GM13976 (cell line): ENCODE results near the gene TMC7.

Source experiments
- DNase-seq: peaks from one replicate; pipeline ENCODE4 v3.0.0; 2012; ENCODE audit warnings: low spot score
- CTCF ChIP-seq: IDR thresholded peaks from 2 replicates; pipeline ENCODE4 v1.5.1; 2012; ENCODE audit warnings: borderline replicate concordance, mild to moderate bottlenecking; ENCODE audit not compliant: insufficient read depth; ENCODE audit errors: extremely low read depth, missing control alignments, control extremely low read depth
- in situ Hi-C: fragments of 300-500 bp; cut with MboI; formaldehyde crosslinking; loops from one replicate; pipeline ENCODE4 v1.12.0; 2022; ENCODE audit warnings: low sequenced_read_pairs, mixed read lengths, inconsistent platforms; ENCODE audit not compliant: unreplicated experiment

TMC7 gene

GRCh38 chr16:19084139-19084538 is 100.4 kb downstream of the TMC7 start:
- in situ Hi-C loops = loop anchor here (5.0 kb wide), 1 partner anchor 293 kb away; no protein-coding TSS in a partner anchor
- no peak for TF ChIP-seq CTCF
- no peak for DNase-seq

GRCh38 chr16:19084879-19085278 is 101.1 kb downstream of the TMC7 start:
- no peak for DNase-seq
- in situ Hi-C loops = loop anchor here (5.0 kb wide), 2 partner anchors 92 to 292 kb away; no protein-coding TSS in a partner anchor
- no peak for TF ChIP-seq CTCF

DNA sequence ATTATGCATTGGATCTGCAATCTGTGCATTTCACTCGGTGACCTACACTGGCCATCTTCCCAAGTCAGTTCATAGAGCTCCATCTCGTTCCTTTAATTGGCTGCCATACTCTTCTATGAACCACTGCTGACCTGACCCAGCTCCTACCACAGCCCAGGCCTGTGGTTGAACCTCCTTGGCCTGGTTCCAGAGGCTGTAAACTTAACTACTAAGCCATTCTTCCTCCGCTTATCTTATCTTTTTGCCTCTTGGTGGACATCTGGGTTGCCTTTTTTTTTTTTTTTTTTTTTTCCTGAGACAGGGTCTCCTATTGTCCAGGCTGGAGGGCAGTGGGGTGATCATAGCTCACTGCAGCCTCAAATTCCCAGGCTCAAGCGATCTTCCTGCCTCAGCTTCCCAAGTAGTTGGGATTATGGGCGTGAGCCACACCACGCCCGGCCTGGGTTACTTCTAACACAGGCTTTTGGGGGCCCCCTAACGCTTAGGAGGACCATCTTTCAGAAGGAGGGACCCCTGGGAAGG is 102.0 kb downstream of the TMC7 start:
- in situ Hi-C loops = loop anchor here (5.0 kb wide), 1 partner anchor 92 kb away; no protein-coding TSS in a partner anchor

DNA sequence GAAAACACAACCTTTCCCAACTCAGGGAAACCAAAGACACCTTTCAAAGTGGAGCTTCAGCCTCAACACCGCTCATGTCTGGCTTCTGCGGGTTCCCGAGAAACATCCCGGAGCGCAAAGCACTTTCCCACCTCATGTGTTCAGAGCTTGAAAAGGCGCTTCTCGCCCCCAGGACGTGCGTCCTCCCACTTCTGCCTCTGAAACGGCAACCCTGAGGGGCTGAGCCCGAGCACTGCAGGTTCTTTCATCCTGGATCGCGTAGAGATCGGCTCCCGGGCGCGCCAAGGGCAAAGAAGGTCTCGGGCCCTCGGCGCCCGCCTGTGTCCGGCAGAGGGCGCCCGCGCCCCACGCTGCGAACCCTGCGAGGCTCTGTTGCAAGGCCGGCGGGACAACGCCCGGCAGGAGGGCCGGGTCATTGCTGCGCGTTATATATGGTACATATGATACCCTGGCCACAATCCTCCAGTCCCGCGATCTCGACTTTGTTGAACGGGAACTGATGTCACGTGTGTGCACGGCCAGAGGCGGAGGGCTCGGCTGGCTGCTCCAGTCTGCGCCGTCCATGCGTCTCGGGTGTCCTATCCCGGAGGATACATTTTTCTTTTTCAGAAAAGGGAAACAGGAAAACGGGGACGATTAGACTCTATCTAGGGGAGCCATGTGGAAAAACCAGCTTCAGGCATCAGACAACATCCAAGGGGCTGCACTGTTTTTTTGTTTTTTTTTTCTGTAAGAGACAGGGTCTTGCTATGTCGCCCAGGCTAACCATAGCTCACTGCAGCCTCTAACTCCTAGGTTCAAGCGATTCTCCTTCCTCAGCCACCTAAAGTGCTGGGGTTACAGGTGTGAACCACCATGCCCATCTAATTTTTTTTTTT is 102.8 kb downstream of the TMC7 start:
- in situ Hi-C loops = loop anchor here (5.0 kb wide), 1 partner anchor 91 kb away; no protein-coding TSS in a partner anchor
- DNase-seq = peak; percentile 89
- peak; percentile 92 for TF ChIP-seq CTCF

More for the DNA sequence above, 102.0 kb downstream of the TMC7 start:
- no peak for TF ChIP-seq CTCF
- DNase-seq = no peak

GRCh38 chr16:19088341-19088916 is 104.7 kb downstream of the TMC7 start:
- no peak for TF ChIP-seq CTCF
- in situ Hi-C loops = loop anchor here (5.0 kb wide), 1 partner anchor 89 kb away; no protein-coding TSS in a partner anchor
- DNase-seq = no peak

DNA sequence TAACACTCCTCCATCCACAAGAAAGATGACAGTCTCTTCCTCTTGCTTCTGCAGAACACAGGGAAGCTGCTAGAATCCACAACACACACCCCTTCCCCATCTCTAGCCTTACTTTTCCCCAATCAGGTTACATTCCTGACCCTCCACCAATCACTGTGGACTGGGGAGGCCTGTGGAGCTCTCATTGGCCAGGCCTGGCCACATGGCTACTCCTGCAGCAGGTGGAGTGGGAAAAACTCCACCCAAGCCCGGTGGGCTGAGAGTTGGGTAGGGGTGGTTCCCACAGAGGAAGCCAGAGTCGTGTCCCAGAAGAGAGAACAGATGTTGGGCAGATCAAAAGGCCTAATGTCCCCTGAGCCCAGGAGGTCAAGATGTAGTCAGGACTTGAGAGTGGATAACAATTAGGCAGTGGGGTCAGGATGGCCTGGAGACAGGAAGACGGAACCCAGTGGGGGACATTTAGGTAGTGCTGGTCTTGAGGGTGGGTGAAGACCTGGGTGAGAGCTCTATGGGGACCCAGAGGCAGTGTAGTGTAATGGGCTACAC is 105.7 kb downstream of the TMC7 start:
- no peak for DNase-seq
- in situ Hi-C loops = loop anchor here (5.0 kb wide), 1 partner anchor 88 kb away; no protein-coding TSS in a partner anchor
- no peak for TF ChIP-seq CTCF
